GM19467 (cell line): ENCODE measurements around the gene TSPYL1.
A peak's percentile ranks its signal among the peaks of the same experiment; 100 is the strongest.
"Not testable (repeated sequence)": the region's sequence is repeated elsewhere in the genome, so short reads cannot be mapped to it uniquely, and the experiment has no call there.

Experiments used
- ATAC-seq: cut with Tn5 transposase; IDR thresholded peaks from one replicate; pipeline ENCODE4 v1.9.1; 2021; ENCODE audit warnings: mild to moderate bottlenecking, moderate library complexity; ENCODE audit not compliant: unreplicated experiment

TSPYL1 gene

GRCh38 chr6:116279232-116280160 lies at the start of gene TSPYL1:
Gene TSPYL1, minus strand, starts transcription at chr6:116279930. Its CDS starts 100 bp downstream, at chr6:116279830.
- ATAC-seq, result peak; percentile 95

- ATAC-seq, result no peak
Observed at GRCh38 chr6:116329156-116329555, 49.4 kb upstream of the TSPYL1 start.

DNA sequence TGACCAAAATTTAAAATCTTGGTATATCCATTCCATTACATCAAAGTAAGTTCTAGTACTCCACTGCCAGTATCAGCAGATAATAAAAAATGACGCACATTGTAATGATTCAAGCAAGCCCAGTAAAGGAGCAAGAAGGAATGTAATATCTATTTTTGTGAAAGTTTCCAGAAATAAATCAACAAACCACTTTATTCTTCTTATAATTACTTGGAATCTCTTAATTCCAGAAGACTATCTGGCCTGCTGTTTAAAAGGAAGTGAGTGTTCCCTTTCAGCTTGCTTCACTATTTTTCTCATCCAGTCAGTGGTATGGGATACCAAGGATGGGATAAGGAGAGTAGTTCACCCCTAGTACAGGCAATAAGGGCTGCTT lies 48.8 kb upstream of the TSPYL1 start:
- ATAC-seq, result no peak

DNA sequence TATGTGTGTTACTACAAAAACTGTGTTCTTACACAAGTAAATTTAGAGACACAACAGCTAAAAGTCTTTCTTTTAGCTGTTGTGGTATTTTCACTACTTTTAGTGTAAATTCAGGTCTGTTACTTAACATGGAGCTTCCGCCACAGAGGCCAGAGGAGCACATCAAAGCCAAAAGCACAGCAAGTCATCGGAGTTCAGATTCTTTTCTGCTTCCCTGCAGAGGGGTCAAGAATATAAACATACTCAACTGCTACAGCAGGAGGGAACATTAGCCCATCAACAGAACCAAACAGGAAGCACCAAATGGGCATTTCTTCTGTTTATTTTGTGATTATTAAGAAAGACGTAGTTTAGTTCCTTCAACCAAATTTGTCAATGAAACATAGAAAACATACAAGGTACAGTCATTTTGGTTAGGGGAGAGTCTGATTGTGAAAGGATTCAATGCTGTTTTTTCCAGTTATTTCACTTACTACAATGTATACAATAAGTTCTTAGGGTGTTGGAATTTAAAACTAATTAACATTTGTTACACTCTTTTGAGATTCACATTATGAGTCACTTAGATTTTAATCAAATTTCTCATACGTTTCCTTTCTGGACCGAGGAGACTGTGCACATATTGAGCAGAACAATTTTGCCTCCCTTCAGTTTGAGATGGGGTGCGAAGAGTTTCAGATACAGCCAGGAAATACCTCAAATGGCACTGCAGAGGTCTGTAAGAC lies 48.2 kb upstream of the TSPYL1 start:
- no peak for ATAC-seq

DNA sequence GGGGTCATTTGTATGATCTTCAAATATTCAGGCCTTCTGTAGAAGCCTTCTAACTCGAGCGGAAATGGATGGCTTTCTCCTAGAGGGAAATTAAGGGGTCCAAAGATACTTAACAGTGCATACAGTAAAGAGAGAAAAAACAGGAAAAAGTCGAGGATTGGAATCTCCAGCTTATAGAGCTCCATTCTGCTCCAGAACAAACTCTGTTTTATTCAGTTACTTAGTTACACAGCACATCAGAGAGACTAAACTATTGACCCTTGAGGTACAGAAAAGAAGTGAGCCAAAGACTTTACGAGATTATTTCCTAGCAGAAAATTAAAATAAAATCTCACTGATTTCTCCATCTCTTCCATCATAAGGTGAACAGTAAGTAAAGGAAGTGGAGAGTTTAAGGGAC lies 47.3 kb upstream of the TSPYL1 start:
- ATAC-seq, result no peak

DNA sequence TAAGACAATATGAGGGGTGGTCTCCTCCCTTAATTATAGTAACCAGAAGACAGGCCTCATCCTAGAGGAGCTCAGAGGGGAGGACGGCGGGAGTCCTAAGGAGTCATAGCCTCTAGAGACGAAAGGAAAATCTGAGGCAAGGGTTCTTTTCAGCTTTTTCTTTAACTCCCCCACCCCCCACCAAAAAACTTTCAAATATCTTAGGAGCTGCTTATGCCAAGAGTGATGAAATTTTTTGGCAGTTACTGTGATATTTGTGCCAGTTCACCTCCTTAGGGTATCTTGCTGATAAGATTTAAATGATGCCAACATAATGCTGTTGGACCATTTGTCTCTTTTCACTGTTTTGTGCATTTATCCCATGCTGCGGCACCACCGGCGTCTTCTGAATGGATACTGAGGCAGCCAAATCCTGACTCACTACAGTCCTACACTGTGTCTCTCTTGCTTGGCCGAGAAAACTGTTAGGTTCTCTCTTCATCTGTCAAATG lies 46.5 kb upstream of the TSPYL1 start:
- ATAC-seq, result no peak

GRCh38 chr6:116325634-116326132 lies 46.0 kb upstream of the TSPYL1 start:
- ATAC-seq, result not testable (repeated sequence)

GRCh38 chr6:116323863-116324262 lies 44.1 kb upstream of the TSPYL1 start:
- no peak for ATAC-seq

DNA sequence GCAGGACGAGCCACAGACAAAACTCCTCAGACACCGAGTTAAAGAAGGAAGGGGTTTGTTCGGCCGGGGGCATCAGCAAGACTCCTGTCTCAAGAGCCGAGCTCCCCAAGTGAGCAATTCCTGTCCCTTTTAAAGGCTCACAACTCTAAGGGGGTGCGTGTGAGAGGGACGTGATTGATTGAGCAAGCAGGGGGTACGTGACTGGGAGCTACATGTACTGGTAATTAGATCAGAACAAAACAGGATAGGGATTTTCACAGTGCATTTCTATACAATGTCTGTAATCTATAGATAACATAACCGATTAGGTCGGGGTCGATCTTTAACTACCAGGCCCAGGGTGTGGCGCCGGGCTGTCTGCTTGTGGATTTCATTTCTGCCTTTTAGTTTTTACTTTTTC lies 42.2 kb upstream of the TSPYL1 start:
- not testable (repeated sequence) for ATAC-seq

- ATAC-seq, result no peak
Observed at GRCh38 chr6:116316772-116317467, 37.2 kb upstream of the TSPYL1 start.

GRCh38 chr6:116314878-116315277 lies 35.1 kb upstream of the TSPYL1 start:
- no peak for ATAC-seq

DNA sequence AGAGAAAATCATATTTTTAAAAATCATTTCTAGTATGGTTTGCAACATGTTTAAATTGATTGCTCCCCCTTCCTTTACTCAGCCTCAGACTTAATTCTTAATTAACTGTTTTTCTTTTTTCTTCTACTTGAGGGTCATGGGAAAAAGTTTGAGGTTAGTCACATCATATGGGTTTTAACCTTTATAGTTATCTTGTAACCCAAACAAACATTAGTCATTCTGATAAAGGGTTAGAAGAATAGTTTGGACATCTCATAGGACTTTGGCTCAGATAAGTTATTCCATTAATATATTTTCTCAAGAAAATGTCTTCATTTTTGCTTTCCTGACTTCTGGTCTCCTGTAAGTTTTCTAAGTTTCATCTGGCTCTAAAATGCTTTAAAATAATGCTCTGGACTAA lies 34.5 kb upstream of the TSPYL1 start:
- no peak for ATAC-seq

DNA sequence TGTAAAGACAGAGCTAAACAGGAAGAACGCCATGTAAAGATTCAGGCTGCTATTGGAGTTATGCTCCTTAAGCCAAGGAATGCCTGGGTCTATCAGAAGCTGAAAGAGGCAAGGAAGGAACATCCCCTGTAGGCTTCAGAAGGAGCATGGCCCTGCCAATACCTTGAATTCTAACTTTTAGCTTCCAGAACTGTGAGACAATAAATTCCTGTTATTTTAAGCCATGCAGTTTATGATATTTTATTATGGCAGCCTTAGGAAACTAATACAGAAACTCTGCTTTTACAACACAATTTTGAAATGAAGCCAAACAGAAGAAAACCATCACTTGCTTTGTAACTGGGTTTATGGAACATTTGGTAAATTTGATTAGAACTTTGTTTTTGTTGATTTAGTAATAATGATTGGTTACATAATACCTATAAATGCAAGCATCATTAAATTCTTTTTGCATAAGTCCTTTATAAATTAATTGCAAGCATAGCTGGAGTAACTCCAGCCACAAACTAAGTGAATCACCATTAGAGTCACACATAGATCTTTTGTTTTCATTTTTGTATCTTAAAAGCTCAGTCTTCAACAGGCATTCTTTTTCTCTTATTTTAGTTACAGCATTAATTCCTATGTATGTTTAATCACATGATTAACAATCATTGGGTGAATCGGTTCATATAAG lies 33.5 kb upstream of the TSPYL1 start:
- ATAC-seq, result no peak

GRCh38 chr6:116309657-116310056 lies 29.9 kb upstream of the TSPYL1 start:
- ATAC-seq, result no peak

DNA sequence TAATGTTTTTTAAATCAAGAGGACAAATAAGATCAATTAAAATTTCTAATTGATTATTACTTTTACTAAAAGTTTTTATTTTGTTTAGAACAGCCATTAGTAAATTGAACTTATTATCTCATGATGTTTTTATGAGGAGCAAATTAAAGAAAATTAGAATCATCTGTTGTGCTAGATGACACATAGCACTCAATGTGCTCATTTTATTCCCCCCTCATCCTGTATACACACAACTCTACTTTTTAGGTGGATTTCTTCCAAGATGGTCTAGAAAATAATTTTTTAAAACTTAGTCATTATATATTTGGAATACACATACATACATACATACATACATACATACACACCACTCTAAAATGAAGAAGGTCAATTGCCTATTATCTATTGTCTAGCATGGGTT lies 29.3 kb upstream of the TSPYL1 start:
- no peak for ATAC-seq

DNA sequence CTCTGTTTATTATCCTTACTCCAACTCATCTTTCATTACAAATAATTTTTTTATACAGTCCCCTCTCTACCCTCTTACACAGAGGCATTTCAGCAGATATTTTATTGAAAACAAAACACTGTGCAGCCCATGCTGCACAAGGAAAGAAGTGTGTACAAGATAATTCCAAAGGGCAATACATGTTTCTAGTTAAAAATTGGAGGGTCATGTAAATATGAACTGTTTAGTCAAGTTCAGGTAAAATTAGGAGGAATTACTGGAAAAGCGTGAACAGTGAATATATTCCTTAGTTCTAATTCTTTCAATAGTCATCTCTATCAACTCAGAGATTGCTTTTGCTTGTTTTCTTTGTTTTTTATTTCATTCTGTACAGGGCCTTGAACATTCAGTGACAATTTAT lies 27.9 kb upstream of the TSPYL1 start:
- no peak for ATAC-seq

DNA sequence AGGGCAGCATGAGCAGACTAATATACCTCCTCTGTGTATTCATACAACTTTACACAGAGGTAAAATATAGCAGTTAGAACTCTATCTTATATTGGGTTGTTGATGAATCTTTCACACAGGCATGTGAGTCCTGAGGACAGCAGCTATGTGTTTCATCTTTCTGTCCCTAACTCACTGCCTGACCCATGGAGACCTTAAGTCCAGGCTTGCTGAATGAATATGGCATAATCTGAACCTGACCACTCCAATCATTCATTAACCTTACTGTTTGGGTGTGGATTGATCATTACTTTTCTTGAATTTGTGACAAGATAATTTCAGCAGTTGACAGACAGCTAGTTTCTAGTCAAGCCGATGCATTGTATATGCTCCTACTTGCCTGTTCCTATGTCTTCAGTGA lies 27.3 kb upstream of the TSPYL1 start:
- ATAC-seq, result no peak

DNA sequence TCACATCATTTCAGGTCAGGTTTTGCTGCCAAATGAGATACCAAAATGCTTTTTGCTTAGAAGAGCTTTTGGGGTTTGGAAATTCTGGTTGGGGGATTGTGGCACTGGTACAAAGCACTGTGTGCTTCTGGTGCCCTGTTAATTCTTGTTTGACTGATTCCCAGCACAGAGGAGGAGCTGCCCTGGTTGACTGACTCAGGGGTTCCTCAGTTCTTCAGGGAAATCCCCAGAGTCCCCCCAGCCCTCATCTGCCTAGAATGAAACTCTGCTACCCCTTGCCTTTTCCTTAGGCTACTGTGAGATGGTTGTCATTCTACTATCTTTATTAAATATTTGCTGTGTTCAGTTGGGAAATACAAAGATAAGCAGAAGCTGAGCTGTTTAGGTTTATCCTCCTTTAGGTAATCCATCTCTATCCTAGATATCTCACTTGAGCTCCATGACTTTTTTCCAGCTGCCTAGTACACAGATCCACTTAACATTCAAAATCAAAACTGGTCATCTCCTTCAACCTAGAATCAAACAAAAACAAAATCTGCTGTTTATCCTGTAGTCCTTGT lies 24.9 kb upstream of the TSPYL1 start:
- ATAC-seq, result no peak

- ATAC-seq, result no peak
Observed at GRCh38 chr6:116301104-116301503, 21.4 kb upstream of the TSPYL1 start.

- ATAC-seq, result no peak
Observed at GRCh38 chr6:116300566-116300965, 20.8 kb upstream of the TSPYL1 start.
